Renal pelvis (tissue), 4 donors: ENCODE measurements around the gene ARIH1. TPM values are rescaled to one million over a fixed set of nuclear protein-coding genes. Genes with fewer than 3 reads are reported as not detected.

Experiments used
- DNase-seq: peaks from one replicate; pipeline ENCODE4 v3.0.0-alpha.2; 2013
- polyA plus RNA-seq, 3 donors: library from polyadenylated mRNA; unstranded; fragments of 120-200 nt; gene quantifications; one replicate each; pipeline ENCODE4 v1.2.1, GENCODE V29; 2013; ENCODE audit not compliant: insufficient read length in 3 of 3

ARIH1 gene
- polyA plus RNA-seq, 3 donors: 169 to 199 (median 186) TPM

DNA sequence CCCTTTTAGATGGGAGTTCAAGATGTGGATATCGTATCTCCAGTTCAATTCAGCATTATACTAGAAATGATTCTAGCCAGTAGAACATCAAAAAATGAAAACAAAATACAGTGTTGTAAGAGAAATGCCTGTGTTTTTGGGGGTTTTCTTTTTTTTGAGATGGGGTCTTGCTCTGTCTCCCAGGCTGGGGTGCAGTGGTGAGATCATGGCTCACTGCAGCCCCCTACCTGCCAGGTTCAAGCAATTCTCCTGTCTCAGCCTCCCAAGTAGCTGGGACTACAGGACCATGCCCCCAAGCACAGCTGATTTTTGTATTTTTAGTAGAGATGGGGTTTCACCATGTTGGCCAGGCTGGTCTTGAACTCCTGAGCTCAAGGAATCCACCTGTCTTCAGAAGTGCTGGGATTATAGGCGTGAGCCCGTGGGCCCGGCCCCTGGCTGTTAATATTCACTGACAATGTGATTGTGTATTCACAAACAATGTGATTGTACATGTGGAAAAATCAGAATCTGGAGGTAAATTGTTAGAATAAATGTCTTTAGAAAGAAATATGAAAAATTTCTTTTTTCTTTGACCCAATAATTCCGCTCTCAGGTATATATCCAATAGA is 59.0 kb downstream of the ARIH1 start:
- DNase-seq: no peak

- DNase-seq: no peak
Measured at GRCh38 chr15:72534523-72534922, 60.4 kb downstream of the ARIH1 start.

- no peak for DNase-seq
Measured at GRCh38 chr15:72535911-72536310, 61.8 kb downstream of the ARIH1 start.

DNA sequence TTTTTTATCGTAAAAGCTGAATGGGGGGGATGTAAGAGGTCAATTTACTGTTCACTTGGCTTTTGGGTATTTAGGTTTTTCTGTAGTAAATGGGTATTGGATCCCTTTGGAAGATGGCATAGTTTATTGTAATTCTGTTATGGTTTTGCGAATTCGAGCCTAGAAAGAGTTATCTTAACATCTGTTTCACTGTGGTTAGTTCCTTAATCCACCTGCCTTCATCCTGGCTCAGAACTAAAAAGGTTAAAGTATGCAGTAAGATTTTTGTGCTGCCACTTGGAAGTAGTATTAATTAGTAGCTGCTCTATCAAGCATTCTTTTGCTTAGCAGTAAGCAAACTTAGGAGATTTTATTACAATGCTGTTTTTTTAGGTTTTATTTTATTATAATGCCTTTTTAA is 62.4 kb downstream of the ARIH1 start:
- no peak for DNase-seq

- DNase-seq: no peak
Measured at GRCh38 chr15:72538931-72539330, 64.8 kb downstream of the ARIH1 start.

DNA sequence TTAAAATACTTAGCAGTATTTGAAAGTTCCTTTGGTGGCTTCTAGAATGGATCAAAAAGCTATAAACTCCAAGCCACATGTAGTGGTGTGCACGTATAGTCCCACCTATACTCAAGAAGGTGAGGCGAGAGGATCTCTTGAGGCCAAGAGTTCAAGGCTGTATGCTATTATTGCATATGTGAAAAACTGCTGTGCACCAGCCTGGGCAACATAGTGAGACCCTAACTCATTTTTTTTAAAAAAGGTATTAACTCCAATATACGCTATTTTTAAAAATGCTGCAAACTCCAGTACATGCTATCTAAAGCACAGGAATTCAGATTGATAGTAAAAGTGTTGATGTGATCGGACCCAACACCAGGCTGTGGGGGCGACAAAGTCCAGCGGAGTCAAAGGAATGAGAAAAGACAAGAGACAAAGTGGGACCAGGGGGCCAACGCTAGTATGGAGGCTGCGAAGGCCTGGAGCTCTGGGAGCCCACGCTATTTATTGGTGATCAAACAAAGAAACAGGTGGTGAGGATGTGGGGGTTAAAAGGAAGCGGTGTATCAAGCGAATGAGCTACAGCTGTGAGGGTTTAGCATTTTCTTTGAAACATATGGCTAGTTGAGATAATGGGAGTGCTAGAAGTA is 66.6 kb downstream of the ARIH1 start:
- no peak for DNase-seq

- no peak for DNase-seq
Measured at GRCh38 chr15:72541674-72542073, 67.5 kb downstream of the ARIH1 start.

DNA sequence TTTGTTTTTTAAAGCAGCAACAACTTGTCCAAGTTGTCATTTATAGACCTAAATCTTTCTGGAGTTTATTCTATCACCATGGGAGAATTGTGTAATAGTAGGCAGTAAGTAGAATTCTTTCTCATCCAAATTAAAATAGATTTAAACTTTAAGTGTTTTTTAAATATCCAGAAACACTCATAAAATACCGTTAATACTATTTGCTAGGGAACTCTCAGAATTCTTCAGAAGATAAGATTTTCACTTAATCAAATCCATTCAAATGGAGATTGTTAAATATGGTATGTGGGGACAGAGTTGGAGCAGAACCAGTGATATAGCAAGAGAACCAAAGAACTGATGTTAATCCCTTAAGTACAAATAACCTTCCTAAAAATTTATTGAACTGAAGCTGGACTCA is 71.0 kb downstream of the ARIH1 start:
- no peak for DNase-seq

GRCh38 chr15:72554471-72555425 is 80.6 kb downstream of the ARIH1 start:
- no peak for DNase-seq

- DNase-seq: no peak
Measured at GRCh38 chr15:72559781-72560180, 85.7 kb downstream of the ARIH1 start.

- DNase-seq: no peak
Measured at GRCh38 chr15:72560458-72560857, 86.3 kb downstream of the ARIH1 start.

DNA sequence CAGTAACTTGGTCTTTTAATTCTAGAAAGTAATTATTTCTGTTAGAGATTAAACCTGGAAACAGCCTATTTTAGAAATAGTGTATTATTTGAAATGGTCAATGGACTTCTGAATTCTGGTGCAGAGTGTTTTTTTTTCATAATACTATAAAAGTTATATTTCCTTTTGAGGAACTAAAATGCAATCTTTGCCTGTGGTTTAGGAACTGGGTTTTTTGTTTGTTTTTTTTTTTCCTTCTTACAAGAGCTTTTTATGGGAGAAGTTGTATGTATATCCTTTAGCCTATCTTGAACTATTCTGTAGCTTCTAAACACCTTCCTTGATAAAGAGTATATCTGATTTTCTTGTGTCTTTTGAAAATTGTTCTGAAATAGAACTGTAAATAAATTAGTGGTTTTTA is 88.3 kb downstream of the ARIH1 start:
- no peak for DNase-seq

- no peak for DNase-seq
Measured at GRCh38 chr15:72562878-72563277, 88.7 kb downstream of the ARIH1 start.

GRCh38 chr15:72564091-72564490 is 90.0 kb downstream of the ARIH1 start:
- no peak for DNase-seq

GRCh38 chr15:72566973-72567372 is 92.8 kb downstream of the ARIH1 start:
- DNase-seq: no peak

- DNase-seq: no peak
Measured at GRCh38 chr15:72570059-72570458, 95.9 kb downstream of the ARIH1 start.

GRCh38 chr15:72579814-72580213 is 105.7 kb downstream of the ARIH1 start:
- DNase-seq: no peak

GRCh38 chr15:72584006-72584405 is 109.9 kb downstream of the ARIH1 start:
- DNase-seq: no peak

DNA sequence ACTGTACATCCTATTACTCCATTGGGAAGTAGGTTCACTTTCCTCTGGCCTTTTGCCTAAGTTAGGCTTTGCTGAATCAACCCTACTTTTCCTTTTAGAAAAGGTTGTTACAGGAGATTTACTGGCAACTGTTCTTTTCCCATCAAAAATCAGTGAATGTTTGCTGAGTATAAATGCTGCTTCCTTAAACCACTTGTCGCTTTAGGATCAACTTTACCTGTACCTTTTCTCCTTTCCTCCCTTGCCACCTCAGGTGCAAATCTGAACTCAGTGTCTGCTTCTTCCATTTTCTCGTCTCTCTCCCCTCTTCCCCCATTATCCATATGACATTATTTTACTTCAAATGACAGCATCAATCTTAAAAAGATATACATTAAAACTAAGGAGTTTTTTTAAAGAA is 110.9 kb downstream of the ARIH1 start:
- no peak for DNase-seq

DNA sequence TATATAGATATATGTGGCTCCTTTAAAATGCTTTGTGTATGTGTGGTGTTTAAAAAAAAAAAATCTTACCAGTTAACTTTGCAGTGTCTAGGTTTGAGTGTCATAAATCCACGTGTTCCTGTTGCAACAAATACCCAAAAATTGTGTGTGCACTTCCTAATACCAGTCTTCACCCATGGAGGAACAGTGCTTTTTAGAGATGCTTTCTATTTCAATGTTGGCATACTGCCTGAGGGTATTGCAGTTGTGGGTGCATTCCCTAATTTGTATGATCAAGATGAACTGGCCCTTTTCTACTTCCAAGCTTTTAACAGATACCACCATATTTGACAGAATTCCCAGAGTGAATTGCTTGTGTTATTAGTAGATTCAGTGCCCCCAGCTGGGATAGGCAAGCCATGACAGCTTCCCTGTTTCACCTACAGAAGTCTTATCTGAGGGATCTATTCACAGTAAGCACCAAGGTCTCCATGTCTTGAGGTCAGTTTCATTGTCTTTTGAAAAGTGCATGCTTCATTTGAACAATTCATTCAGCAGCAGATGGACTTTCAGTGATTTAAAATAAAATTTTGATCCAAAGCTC is 111.4 kb downstream of the ARIH1 start:
- DNase-seq: no peak

DNA sequence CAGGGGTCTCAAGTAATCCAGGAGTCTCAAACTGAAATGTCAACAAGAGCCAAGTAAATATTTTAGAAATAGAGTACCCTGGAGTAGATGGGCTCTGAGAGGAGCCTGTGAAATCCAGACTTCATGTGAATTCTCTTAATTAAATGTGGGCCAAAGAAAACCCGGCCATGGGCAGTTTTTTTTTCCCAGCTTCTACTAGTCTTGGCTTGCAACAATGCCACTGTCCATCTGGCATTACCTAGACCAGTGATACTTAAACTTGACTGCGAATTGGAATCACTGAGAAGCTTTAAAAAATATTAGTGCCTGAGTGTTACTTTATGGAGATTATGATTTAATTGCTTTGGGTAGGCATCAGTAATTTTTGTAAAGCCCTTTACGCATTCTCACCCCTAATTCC is 114.0 kb downstream of the ARIH1 start:
- DNase-seq: no peak

GRCh38 chr15:72590427-72590826 is 116.3 kb downstream of the ARIH1 start:
- DNase-seq: no peak

GRCh38 chr15:72591361-72591760 is 117.2 kb downstream of the ARIH1 start:
- no peak for DNase-seq
